MM.1S (cell line): ENCODE data around the gene ERC2.

Experiments
- EZH2 ChIP-seq: fragments of 300-600 bp; sonication (generic); optimal IDR thresholded peaks from 2 replicates; pipeline ENCODE3; 2017; ENCODE audit warnings: low read depth, mild to moderate bottlenecking, antibody characterized with exemption, low read length, mixed read lengths
- EZH2phosphoT487 ChIP-seq: fragments of 300-600 bp; sonication (generic); IDR thresholded peaks from 2 replicates; pipeline ENCODE4 v1.6.1; 2018; ENCODE audit warnings: antibody characterized with exemption, low read length
- TF ChIP-seq, protein P1 (sequence below): fragments of 300-600 bp; sonication (generic); IDR thresholded peaks from 2 replicates; pipeline ENCODE4 v1.5.1; 2016; ENCODE audit warnings: antibody characterized with exemption, low read length, mixed read lengths

- TF ChIP-seq, protein P1, sequence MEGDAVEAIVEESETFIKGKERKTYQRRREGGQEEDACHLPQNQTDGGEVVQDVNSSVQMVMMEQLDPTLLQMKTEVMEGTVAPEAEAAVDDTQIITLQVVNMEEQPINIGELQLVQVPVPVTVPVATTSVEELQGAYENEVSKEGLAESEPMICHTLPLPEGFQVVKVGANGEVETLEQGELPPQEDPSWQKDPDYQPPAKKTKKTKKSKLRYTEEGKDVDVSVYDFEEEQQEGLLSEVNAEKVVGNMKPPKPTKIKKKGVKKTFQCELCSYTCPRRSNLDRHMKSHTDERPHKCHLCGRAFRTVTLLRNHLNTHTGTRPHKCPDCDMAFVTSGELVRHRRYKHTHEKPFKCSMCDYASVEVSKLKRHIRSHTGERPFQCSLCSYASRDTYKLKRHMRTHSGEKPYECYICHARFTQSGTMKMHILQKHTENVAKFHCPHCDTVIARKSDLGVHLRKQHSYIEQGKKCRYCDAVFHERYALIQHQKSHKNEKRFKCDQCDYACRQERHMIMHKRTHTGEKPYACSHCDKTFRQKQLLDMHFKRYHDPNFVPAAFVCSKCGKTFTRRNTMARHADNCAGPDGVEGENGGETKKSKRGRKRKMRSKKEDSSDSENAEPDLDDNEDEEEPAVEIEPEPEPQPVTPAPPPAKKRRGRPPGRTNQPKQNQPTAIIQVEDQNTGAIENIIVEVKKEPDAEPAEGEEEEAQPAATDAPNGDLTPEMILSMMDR, result no peak
- TF ChIP-seq EZH2phosphoT487, result no peak
- no peak for TF ChIP-seq EZH2
Observed at GRCh38 chr3:56051052-56051451, 417.2 kb downstream of the ERC2 start.
